C4-2B (cell line): Measurements from ENCODE around the gene CYBC1.

Experiments used
- CTCF ChIP-seq: fragments of 450-650 bp; conservative IDR thresholded peaks from 2 replicates; pipeline ENCODE4 v1.5.1; 2017; ENCODE audit warnings: mild to moderate bottlenecking
- ZFX ChIP-seq: fragments of 450-650 bp; IDR thresholded peaks from 2 replicates; pipeline ENCODE4 v1.6.1; 2017

DNA sequence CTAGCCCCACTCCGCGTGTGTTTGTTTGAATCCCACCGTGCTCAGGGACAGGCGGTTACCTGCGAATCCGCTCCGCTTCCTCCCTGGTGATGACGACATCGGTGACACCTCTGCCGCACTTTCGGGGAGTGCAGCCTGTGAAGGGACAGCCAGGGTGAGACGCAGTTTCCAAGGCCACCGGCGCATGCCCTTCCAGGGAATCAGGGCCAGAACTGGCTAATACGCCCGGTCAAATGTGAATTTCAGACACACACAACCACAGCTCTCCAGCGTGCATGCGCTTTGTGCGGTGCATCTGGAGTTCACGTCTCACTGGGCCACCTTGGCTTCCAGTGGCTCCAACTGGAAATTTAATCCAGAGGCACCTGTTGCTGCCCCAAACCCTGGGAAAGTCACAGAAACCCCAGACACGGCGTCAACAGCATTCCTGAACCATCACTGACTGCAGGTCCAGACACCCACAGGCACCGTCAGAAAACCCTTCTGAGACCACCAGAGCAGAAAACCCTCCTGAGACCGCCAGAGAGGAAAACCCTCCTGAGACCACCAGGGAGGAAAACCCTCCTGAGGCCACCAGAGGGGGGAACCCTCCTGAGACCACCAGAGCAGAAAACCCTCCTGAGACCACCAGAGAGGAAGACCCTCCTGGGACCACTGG, 39.0 kb downstream of the CYBC1 start:
- TF ChIP-seq CTCF (no peak), ZFX (no peak)
